Measurements from ENCODE around the gene MPPE1.

DNA sequence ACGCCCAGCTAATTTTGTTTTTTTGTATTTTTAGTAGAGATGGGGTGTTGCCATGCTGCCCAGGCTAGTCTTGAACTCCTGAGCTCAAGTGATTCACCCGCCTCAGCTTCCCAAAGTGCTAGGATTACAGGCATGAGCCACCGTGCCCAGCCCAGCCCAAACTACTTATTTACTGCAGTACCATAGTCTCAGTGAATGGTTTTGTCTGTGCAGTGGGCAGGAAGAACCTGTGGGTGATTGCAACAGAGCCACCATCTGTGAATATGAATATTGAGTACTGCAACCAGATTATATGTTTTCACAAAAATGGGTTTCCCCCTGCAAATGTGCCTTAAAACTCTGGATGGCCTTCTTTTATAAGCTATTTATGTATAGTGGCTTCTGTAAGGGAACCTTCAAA, 9.1 kb downstream of the MPPE1 start:
- TF ChIP-seq EZH2phosphoT487 (IDR thresholded peaks at IDR 0.05; ENCODE audit: low read depth, severe bottlenecking, unreplicated experiment) = no peak
- TF ChIP-seq, protein P1, sequence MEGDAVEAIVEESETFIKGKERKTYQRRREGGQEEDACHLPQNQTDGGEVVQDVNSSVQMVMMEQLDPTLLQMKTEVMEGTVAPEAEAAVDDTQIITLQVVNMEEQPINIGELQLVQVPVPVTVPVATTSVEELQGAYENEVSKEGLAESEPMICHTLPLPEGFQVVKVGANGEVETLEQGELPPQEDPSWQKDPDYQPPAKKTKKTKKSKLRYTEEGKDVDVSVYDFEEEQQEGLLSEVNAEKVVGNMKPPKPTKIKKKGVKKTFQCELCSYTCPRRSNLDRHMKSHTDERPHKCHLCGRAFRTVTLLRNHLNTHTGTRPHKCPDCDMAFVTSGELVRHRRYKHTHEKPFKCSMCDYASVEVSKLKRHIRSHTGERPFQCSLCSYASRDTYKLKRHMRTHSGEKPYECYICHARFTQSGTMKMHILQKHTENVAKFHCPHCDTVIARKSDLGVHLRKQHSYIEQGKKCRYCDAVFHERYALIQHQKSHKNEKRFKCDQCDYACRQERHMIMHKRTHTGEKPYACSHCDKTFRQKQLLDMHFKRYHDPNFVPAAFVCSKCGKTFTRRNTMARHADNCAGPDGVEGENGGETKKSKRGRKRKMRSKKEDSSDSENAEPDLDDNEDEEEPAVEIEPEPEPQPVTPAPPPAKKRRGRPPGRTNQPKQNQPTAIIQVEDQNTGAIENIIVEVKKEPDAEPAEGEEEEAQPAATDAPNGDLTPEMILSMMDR (IDR thresholded peaks at IDR 0.05; ENCODE audit: poor library complexity) = no peak
- no peak for TF ChIP-seq EZH2 (IDR thresholded peaks at IDR 0.05; ENCODE audit: borderline replicate concordance)

All from hepatocyte (in vitro differentiated cells).